Central memory CD8-positive, alpha-beta T cell (primary cell): Measurements from ENCODE around the gene PLD5.
"Not testable (repeated sequence)": the region's sequence is repeated elsewhere in the genome, so short reads cannot be mapped to it uniquely, and the experiment has no call there.

Experiments
- ATAC-seq: fragments of 150-1000 bp; cut with Tn5 transposase; replicated peaks from 2 replicates; pipeline ENCODE4 v1.10.0; 2022; ENCODE audit warnings: mild to moderate bottlenecking, moderate FRiP score, moderate number of reproducible peaks; ENCODE audit not compliant: poor library complexity, severe bottlenecking; ENCODE audit errors: extremely low read depth
- DNase-seq, 2 donors: peaks; one replicate each; pipeline ENCODE4 v3.0.0; 2021; ENCODE audit warnings: low spot score in 2 of 2
- H3K27ac Mint-ChIP-seq: one replicate; pipeline ENCODE4 v1.8.0; 2022; ENCODE audit warnings: low read depth, mild to moderate bottlenecking, moderate library complexity, mixed read lengths
- H3K27me3 Mint-ChIP-seq: one replicate; pipeline ENCODE4 v1.8.0; 2022; ENCODE audit warnings: mixed read lengths
- H3K36me3 Mint-ChIP-seq: one replicate; pipeline ENCODE4 v1.8.0; 2022; ENCODE audit warnings: mild to moderate bottlenecking, moderate library complexity, mixed read lengths; ENCODE audit not compliant: insufficient read depth
- H3K4me1 Mint-ChIP-seq: one replicate; pipeline ENCODE4 v1.8.0; 2022; ENCODE audit warnings: mixed read lengths
- H3K4me3 Mint-ChIP-seq: one replicate; pipeline ENCODE4 v1.8.0; 2022; ENCODE audit warnings: mild to moderate bottlenecking, moderate library complexity, mixed read lengths
- H3K9me3 Mint-ChIP-seq: one replicate; pipeline ENCODE4 v1.8.0; 2022; ENCODE audit warnings: mixed read lengths

PLD5 gene

GRCh38 chr1:242081446-242081845 lies 443.1 kb downstream of the PLD5 start:
- H3K4me3 Mint-ChIP-seq = no peak overlapping the region
- DNase-seq = no peak
- H3K4me1 Mint-ChIP-seq = no peaks in the 10 kb centered on the region
- peaks cover 4% of the 10 kb centered on the region for H3K9me3 Mint-ChIP-seq
- H3K27ac Mint-ChIP-seq = no peak overlapping the region
- no peak for ATAC-seq
- H3K27me3 Mint-ChIP-seq = peaks cover 23% of the 10 kb centered on the region
- no peaks in the 10 kb centered on the region for H3K36me3 Mint-ChIP-seq

GRCh38 chr1:242065813-242066212 lies 458.7 kb downstream of the PLD5 start:
- H3K27me3 Mint-ChIP-seq = peaks cover 10% of the 10 kb centered on the region
- ATAC-seq = no peak
- H3K27ac Mint-ChIP-seq = no peak overlapping the region
- H3K9me3 Mint-ChIP-seq = no peaks in the 10 kb centered on the region
- H3K4me3 Mint-ChIP-seq = no peak overlapping the region
- H3K4me1 Mint-ChIP-seq = no peaks in the 10 kb centered on the region
- no peaks in the 10 kb centered on the region for H3K36me3 Mint-ChIP-seq
- no peak for DNase-seq

GRCh38 chr1:242062271-242062670 lies 462.2 kb downstream of the PLD5 start:
- Mint-ChIP-seq H3K27ac (no peak overlapping the region), H3K36me3 (no peaks in the 10 kb centered on the region), H3K27me3 (no peaks in the 10 kb centered on the region), H3K4me3 (no peak overlapping the region), H3K9me3 (no peaks in the 10 kb centered on the region), H3K4me1 (no peaks in the 10 kb centered on the region)
- DNase-seq (no peak), ATAC-seq (no peak)

GRCh38 chr1:242059976-242060375 lies 464.5 kb downstream of the PLD5 start:
- Mint-ChIP-seq H3K4me3 (no peak overlapping the region), H3K27me3 (no peaks in the 10 kb centered on the region), H3K4me1 (no peaks in the 10 kb centered on the region), H3K27ac (no peak overlapping the region), H3K9me3 (no peaks in the 10 kb centered on the region), H3K36me3 (no peaks in the 10 kb centered on the region)
- DNase-seq (no peak), ATAC-seq (no peak)

- H3K36me3 Mint-ChIP-seq, H3K9me3 Mint-ChIP-seq, ATAC-seq, H3K4me3 Mint-ChIP-seq, H3K27me3 Mint-ChIP-seq, H3K4me1 Mint-ChIP-seq, DNase-seq, H3K27ac Mint-ChIP-seq: not testable (repeated sequence)
Measured at GRCh38 chr1:242058582-242058981, 465.9 kb downstream of the PLD5 start.

- H3K36me3 Mint-ChIP-seq, H3K9me3 Mint-ChIP-seq, H3K4me3 Mint-ChIP-seq, ATAC-seq, H3K27ac Mint-ChIP-seq, H3K27me3 Mint-ChIP-seq, H3K4me1 Mint-ChIP-seq, DNase-seq: not testable (repeated sequence)
Measured at GRCh38 chr1:242058181-242058580, 466.3 kb downstream of the PLD5 start.

GRCh38 chr1:242057745-242058115 lies 466.8 kb downstream of the PLD5 start:
- H3K27ac Mint-ChIP-seq = no peak overlapping the region
- no peak for ATAC-seq
- H3K4me3 Mint-ChIP-seq = no peak overlapping the region
- no peaks in the 10 kb centered on the region for H3K9me3 Mint-ChIP-seq
- no peak for DNase-seq
- H3K4me1 Mint-ChIP-seq = no peaks in the 10 kb centered on the region
- peaks cover 13% of the 10 kb centered on the region for H3K27me3 Mint-ChIP-seq
- no peaks in the 10 kb centered on the region for H3K36me3 Mint-ChIP-seq

- Mint-ChIP-seq H3K36me3 (no peaks in the 10 kb centered on the region), H3K27me3 (peaks cover 14% of the 10 kb centered on the region), H3K27ac (no peak overlapping the region), H3K9me3 (no peaks in the 10 kb centered on the region), H3K4me1 (no peaks in the 10 kb centered on the region), H3K4me3 (no peak overlapping the region)
- ATAC-seq (no peak), DNase-seq (no peak)
Measured at GRCh38 chr1:242056988-242057744, 467.3 kb downstream of the PLD5 start.

GRCh38 chr1:242055749-242056320 lies 468.7 kb downstream of the PLD5 start:
- H3K27ac Mint-ChIP-seq = no peak overlapping the region
- DNase-seq (no peak), ATAC-seq (no peak)
- peaks cover 14% of the 10 kb centered on the region for H3K27me3 Mint-ChIP-seq
- H3K4me3 Mint-ChIP-seq = no peak overlapping the region
- H3K36me3 Mint-ChIP-seq = no peaks in the 10 kb centered on the region
- H3K9me3 Mint-ChIP-seq = no peaks in the 10 kb centered on the region
- H3K4me1 Mint-ChIP-seq = no peaks in the 10 kb centered on the region

- ATAC-seq = no peak
- no peaks in the 10 kb centered on the region for H3K36me3 Mint-ChIP-seq
- no peaks in the 10 kb centered on the region for H3K4me1 Mint-ChIP-seq
- no peak overlapping the region for H3K4me3 Mint-ChIP-seq
- H3K9me3 Mint-ChIP-seq = no peaks in the 10 kb centered on the region
- H3K27me3 Mint-ChIP-seq = no peaks in the 10 kb centered on the region
- H3K27ac Mint-ChIP-seq = no peak overlapping the region
- no peak for DNase-seq
Measured at GRCh38 chr1:242043165-242043564, 481.3 kb downstream of the PLD5 start.

GRCh38 chr1:242034392-242034791 lies 490.1 kb downstream of the PLD5 start:
- DNase-seq (no peak), ATAC-seq (no peak)
- no peaks in the 10 kb centered on the region for H3K9me3 Mint-ChIP-seq
- H3K27me3 Mint-ChIP-seq = peaks cover 21% of the 10 kb centered on the region
- no peaks in the 10 kb centered on the region for H3K36me3 Mint-ChIP-seq
- H3K4me1 Mint-ChIP-seq = no peaks in the 10 kb centered on the region
- H3K4me3 Mint-ChIP-seq = no peak overlapping the region
- no peak overlapping the region for H3K27ac Mint-ChIP-seq

- no peak for ATAC-seq
- no peaks in the 10 kb centered on the region for H3K9me3 Mint-ChIP-seq
Measured at GRCh38 chr1:242033447-242033846, 491.1 kb downstream of the PLD5 start.

More at GRCh38 chr1:242033447-242033846, 491.1 kb downstream of the PLD5 start:
- DNase-seq = no peak
- Mint-ChIP-seq H3K27ac (no peak overlapping the region), H3K27me3 (peaks cover 21% of the 10 kb centered on the region), H3K36me3 (no peaks in the 10 kb centered on the region), H3K4me1 (no peaks in the 10 kb centered on the region), H3K4me3 (no peak overlapping the region)
